ENCODE results near the gene LRCH1.

GRCh38 chr13:46604226-46604990, 51.4 kb downstream of the LRCH1 start:
- TF ChIP-seq CHD2 (IDR thresholded peaks at IDR 0.05; ENCODE audit: borderline replicate concordance, low read depth, low read length) (no peak), ZNF592 (IDR thresholded peaks at IDR 0.05) (no peak)

Measured in GM12878 (cell line).